ENCODE measurements around the gene DHDH. TPM values are rescaled to one million over a fixed set of nuclear protein-coding genes. Genes with fewer than 3 reads are reported as not detected.
A peak's percentile ranks its signal among the peaks of the same experiment; 100 is the strongest.

The DHDH gene
- total RNA-seq, 2 experiments from 2014 or later: 0.96 to 1.1 TPM

DNA sequence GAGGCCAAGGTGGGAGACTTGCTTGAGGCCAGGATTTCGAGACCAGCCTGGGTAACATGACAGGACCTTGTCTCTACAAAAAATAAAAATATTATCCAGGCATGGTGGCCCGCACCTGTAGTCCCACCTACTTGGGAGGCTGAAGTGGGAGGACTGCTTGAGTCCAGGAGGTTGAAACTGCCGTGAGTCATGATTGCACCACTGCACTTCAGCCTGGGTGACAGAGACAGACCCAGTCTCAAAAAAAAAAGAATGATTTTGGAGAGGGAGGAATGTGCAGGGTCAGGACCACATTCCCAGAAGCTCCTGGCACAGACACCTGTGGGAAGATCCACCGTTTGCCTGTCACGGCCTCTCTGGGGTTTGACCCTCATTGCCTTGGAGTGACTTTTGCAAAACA lies 11.9 kb downstream of the DHDH start:
- Mint-ChIP-seq H3K4me1 (no peaks in the 10 kb centered on the region), H3K27ac (no peak overlapping the region), H3K9me3 (ENCODE audit: low read depth) (peaks cover 3% of the 10 kb centered on the region), H3K27me3 (no peaks in the 10 kb centered on the region), H3K4me3 (no peak overlapping the region), H3K36me3 (peaks cover 4% of the 10 kb centered on the region)
- DNase-seq: no peak
- CTCF ChIA-PET: interaction anchor here (0.8 kb wide), 1 partner anchor 75 kb away, joined by 3 read pairs; a partner anchor contains a TSS
- ATAC-seq: no peak

DNA sequence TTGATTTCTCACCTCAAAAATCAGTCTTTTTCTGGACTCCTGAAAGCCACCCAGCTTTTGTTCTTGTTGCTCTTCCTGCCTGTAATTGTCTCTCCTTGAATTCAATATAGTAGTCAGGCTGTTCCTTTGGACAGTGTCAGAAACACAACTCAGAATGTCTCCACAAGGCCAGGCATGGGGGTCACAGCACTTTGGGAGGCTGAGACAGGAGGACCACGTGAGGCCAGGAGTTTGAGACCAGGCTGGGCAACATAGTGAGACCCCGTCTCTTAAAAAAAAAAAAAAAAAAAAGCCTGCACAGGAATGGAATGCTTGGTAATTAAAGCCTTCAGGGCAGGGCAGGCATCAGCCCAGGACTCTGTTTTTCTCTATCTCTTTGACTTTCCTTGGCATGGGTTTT lies 12.3 kb downstream of the DHDH start:
- Mint-ChIP-seq H3K27ac (no peak overlapping the region), H3K4me3 (no peak overlapping the region), H3K9me3 (ENCODE audit: low read depth) (peaks cover 3% of the 10 kb centered on the region), H3K27me3 (no peaks in the 10 kb centered on the region), H3K4me1 (no peaks in the 10 kb centered on the region), H3K36me3 (peaks cover 4% of the 10 kb centered on the region)
- CTCF ChIA-PET: interaction anchor here (1.0 kb wide), 1 partner anchor 25 kb away, joined by 3 read pairs; no protein-coding TSS in a partner anchor
- DNase-seq (no peak), ATAC-seq (no peak)

DNA sequence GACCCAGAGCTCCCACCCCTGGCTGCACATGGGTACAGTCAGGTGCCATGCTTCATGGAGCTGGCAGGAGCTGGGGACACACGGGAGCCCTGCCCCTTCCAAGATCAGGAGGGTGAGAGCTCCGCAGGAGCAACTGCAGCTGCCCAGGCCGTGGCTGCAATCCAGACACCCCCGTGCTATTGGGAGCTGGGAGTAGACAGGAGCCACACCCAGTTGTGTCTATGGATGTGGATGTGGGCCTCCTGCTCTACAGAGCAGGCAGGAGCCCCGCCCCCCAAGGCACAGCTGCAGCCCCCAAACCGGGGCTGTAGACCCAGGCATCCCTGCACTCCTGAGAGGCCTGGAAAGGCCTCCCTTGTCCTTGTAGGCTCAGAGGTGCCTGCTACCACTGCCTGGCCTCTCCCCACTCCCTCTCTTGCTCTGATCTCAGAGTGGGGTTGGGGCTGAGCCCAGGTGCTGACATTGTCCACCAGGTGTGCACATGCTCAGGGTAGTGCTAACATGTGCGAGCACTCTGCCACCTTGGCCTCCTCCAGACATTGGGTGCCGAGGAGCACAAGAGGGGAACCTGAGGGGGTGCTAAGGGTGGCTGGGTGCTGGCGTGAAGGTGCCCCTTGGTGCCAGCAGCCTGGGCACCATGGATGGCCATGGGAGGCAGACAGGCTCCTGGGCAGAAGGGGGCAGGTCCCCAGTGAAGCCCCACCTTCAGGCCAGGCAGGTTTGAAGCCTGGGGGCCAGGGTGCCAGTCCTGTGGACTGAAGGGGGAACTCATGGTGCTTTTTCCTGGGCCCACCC lies 13.2 kb downstream of the DHDH start:
- Mint-ChIP-seq H3K4me1 (no peaks in the 10 kb centered on the region), H3K36me3 (peaks cover 1% of the 10 kb centered on the region), H3K27ac (no peak overlapping the region), H3K9me3 (ENCODE audit: low read depth) (peaks cover 3% of the 10 kb centered on the region), H3K27me3 (no peaks in the 10 kb centered on the region), H3K4me3 (no peak overlapping the region)
- CTCF ChIA-PET: interaction anchor here (1.0 kb wide), 1 partner anchor 24 kb away, joined by 3 read pairs; no protein-coding TSS in a partner anchor
- no peak for ATAC-seq
- DNase-seq: no peak

DNA sequence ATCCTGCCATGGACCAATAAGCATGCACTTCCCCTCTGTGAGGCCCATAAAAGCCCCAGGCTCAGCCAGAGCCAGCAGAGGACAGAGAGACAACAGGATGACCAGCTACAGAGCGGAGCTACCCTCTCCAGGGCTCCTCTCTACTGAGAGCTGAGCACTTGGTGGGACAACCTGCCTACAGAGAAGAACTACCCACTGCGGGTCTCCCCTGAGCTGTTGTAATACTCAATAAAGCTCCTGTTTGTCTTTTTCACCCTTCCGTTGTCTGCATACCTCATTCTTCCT lies 13.7 kb downstream of the DHDH start:
- no peak for DNase-seq
- Mint-ChIP-seq H3K9me3 (ENCODE audit: low read depth) (peaks cover 3% of the 10 kb centered on the region), H3K27me3 (no peaks in the 10 kb centered on the region), H3K4me3 (no peak overlapping the region), H3K36me3 (peaks cover 1% of the 10 kb centered on the region), H3K27ac (no peak overlapping the region), H3K4me1 (no peaks in the 10 kb centered on the region)
- CTCF ChIA-PET: no interaction called here
- no peak for ATAC-seq

DNA sequence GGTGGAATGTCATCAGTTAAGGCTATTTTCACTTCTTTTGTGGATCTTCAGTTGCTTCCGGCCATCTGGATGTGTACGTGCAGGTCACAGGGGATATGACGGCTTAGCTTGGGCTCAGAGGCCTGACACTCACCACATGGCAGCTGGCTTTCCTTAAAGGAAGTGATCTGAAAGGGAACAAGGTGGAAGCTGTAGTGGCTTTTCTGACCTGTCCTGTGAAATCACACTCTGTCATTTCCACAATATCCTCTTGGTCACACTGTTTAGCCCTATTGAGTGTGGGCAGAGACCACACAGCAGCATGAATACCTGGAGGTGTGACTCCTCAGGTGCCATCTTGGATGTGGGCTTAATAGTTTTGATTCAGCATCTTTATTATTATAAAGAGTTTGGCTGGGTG lies 16.7 kb downstream of the DHDH start:
- H3K27ac Mint-ChIP-seq: no peak overlapping the region
- ATAC-seq: no peak
- CTCF ChIA-PET: interaction anchor here (1.0 kb wide), 1 partner anchor 44 kb away, joined by 3 read pairs; the partner anchor contains the start of gene RUVBL2

DNA sequence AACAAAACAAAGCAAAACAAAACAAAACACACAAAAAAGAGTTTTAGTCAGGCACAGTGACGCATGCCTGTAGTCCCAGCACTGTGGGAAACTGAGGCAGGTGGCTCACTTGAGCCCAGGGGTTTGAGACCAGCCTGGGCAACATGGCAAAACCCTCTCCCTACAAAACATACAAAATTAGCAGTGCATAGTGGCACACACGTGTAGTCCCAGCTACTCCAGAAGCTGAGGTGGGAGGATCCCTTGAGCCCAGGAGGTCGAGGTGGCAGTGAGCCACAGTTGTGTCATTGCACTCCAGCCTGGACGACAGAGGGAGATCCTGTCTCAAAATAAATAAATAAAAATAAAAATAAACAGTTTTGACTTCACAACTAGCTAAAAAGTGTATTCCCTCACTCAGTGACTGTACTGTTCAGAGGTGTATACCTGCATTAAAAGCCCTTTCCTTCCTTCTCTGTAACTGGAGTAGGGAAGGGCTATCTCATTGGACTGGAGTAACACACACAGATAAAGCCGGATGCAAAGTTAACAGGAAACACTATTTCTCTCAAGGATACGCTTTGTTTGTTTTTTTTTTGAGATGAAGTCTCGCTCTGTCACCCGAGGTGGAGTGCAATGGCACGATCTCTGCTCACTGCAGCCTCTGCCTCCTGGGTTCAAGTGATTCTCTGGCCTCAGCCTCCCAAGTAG lies 17.5 kb downstream of the DHDH start:
- Mint-ChIP-seq H3K9me3 (ENCODE audit: low read depth) (peaks cover 3% of the 10 kb centered on the region), H3K27ac (no peak overlapping the region), H3K36me3 (peaks cover 10% of the 10 kb centered on the region), H3K4me1 (peaks cover 15% of the 10 kb centered on the region), H3K4me3 (no peak overlapping the region), H3K27me3 (no peaks in the 10 kb centered on the region)
- CTCF ChIA-PET: interaction anchor here (0.8 to 1.1 kb wide), 3 partner anchors 19 to 156 kb away, joined by 3 to 5 read pairs (median 3); partner anchors contain the start of gene RUVBL2
- no peak for ATAC-seq
- DNase-seq: no peak

More for the DNA sequence above, 16.7 kb downstream of the DHDH start:
- Mint-ChIP-seq H3K36me3 (peaks cover 2% of the 10 kb centered on the region), H3K4me3 (no peak overlapping the region), H3K4me1 (peaks cover 7% of the 10 kb centered on the region), H3K27me3 (no peaks in the 10 kb centered on the region), H3K9me3 (ENCODE audit: low read depth) (peaks cover 3% of the 10 kb centered on the region)
- no peak for DNase-seq

DNA sequence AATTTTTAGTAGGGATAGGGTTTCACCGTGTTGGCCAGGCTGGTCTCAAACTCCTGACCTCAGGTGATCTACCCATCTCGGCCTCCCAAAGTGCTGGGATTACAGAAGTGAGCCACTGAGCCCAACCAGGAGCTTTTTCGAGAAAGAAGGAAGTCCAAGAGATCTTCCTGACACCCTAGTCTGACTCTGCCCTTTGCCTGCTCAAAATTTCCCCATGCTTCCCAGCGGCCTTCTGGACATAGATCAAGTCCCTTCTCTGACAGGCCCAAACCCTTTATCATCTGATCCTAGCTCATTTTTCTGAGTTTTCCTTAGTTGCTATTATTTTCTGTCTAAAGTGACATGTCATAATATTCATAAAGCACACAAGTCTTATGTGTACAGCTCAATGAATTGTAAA lies 19.6 kb downstream of the DHDH start:
- no peak overlapping the region for H3K27ac Mint-ChIP-seq
- peaks cover 33% of the 10 kb centered on the region for H3K4me1 Mint-ChIP-seq
- H3K27me3 Mint-ChIP-seq: no peaks in the 10 kb centered on the region
- peaks cover 29% of the 10 kb centered on the region for H3K36me3 Mint-ChIP-seq
- peaks cover 3% of the 10 kb centered on the region for H3K9me3 Mint-ChIP-seq (ENCODE audit: low read depth)
- DNase-seq: no peak
- H3K4me3 Mint-ChIP-seq: no peak overlapping the region
- CTCF ChIA-PET: interaction anchor here (0.8 to 2.3 kb wide), 5 partner anchors 17 to 158 kb away, joined by 3 to 12 read pairs (median 4); partner anchors contain the start of genes NUCB1 and PPP1R15A
- ATAC-seq: no peak

DNA sequence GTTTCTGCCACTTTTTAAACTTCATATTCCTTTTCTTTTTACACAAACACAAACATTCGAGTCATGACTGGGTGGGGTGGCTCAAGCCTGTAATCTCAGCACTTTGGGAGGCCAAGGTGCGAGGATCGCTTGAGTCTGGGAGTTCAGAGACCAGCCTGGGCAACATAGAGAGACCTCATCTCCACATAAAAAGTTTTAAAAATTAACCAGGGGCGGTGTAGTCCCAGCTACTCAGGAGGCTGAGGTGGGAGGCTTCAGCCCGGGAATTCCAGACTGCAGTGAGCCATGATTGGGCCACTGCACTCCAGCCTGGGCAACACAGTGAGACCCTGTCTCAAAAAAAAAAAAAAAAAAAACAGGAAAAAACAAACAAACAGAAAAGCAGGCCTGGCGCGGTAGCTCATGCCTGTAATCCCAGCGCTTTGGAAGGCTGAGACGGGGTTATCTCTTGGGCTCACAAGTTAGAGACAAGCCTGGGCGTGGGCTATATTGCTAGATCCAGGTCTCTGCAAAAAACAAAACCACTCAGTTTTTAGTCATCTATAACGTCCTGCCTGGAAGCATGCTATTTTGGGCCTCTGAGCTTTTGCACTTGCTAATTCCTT lies 20.6 kb downstream of the DHDH start:
- DNase-seq: no peak
- Mint-ChIP-seq H3K9me3 (ENCODE audit: low read depth) (no peaks in the 10 kb centered on the region), H3K36me3 (peaks cover 34% of the 10 kb centered on the region), H3K4me1 (peaks cover 40% of the 10 kb centered on the region), H3K27me3 (no peaks in the 10 kb centered on the region), H3K27ac (peak overlapping the region; percentile 84), H3K4me3 (peak overlapping the region; percentile 80)
- CTCF ChIA-PET: interaction anchor here (0.8 to 2.3 kb wide), 9 partner anchors 13 to 160 kb away, joined by 3 to 13 read pairs (median 4); partner anchors contain the start of genes GYS1, LIN7B, PPP1R15A and RUVBL2
- ATAC-seq: no peak

DNA sequence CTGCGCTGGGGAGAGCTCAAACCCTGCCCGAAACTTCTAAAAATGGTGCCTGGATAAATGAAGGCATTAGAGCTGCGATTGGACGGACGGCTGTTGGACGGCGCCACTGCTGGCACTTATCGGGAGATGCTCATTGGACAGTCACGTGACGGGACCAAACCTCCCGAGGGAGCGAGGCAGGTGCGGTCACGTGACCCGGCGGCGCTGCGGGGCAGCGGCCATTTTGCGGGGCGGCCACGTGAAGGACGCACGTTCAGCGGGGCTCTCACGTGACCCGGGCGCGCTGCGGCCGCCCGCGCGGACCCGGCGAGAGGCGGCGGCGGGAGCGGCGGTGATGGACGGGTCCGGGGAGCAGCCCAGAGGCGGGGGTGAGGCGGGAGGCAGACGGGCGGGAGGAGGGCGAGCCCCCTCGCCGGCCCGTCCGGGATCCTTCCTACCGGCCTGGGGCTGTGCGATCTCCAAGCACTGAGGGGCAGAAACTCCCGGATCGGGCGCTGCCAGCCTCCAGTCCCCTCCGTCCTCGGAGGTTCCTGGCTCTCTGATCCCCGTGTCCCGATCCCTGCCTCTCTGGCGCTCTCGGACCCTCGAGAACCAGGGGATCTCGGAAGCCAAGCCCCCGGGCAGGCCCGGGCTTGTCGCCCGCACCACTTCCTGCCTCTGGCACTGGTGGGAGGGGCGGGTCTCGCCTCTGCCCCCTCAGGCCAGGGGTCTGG lies 21.3 kb downstream of the DHDH start, which contains the start of gene BAX:
Gene BAX (plus strand): TSS at position 281 of the 713 bp plus-strand sequence. CDS start 54 bp downstream, at position 335.
- H3K36me3 Mint-ChIP-seq: peaks cover 37% of the 10 kb centered on the region
- peak within 1 kb of the TSS; percentile 84 for H3K27ac Mint-ChIP-seq
- CTCF ChIA-PET: interaction anchor here (0.6 to 2.3 kb wide), 9 partner anchors 13 to 500 kb away, joined by 3 to 13 read pairs (median 4); partner anchors contain the start of genes GYS1, LIN7B and RUVBL2
- no peaks in the 10 kb centered on the region for H3K9me3 Mint-ChIP-seq (ENCODE audit: low read depth)
- DNase-seq: peak; percentile 98
- ATAC-seq: peak; percentile 87
- H3K4me1 Mint-ChIP-seq: peaks cover 45% of the 10 kb centered on the region
- peak within 1 kb of the TSS; percentile 80 for H3K4me3 Mint-ChIP-seq
- no peaks in the 10 kb centered on the region for H3K27me3 Mint-ChIP-seq

DNA sequence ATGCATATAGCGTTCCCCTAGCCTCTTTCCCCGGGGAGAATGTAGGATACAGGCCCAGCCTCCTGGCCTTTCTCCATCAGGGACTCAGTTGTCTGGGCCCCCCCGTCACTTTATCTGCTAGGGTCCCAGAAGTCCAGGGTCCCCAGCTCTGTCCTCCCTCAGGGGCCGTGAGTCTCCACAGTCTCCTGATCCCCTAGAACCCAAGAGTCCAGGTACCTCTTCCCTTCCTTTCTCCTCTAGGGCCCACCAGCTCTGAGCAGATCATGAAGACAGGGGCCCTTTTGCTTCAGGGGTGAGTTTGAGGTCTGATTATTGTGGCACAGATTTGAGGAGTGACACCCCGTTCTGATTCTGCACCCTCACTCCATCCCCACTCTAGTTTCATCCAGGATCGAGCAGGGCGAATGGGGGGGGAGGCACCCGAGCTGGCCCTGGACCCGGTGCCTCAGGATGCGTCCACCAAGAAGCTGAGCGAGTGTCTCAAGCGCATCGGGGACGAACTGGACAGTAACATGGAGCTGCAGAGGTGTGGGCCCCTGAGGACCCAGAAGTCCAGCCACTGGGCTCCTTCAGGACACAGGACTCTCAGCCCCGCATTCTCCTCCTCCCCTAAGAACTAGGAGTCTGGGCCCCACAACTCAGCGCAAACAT lies 21.9 kb downstream of the DHDH start:
- DNase-seq: no peak
- CTCF ChIA-PET: interaction anchor here (0.6 to 2.3 kb wide), 4 partner anchors 12 to 500 kb away, joined by 3 to 13 read pairs (median 6); partner anchors contain the start of genes GYS1 and RUVBL2
- H3K4me1 Mint-ChIP-seq: peaks cover 48% of the 10 kb centered on the region
- H3K36me3 Mint-ChIP-seq: peaks cover 37% of the 10 kb centered on the region
- no peaks in the 10 kb centered on the region for H3K9me3 Mint-ChIP-seq (ENCODE audit: low read depth)
- ATAC-seq: no peak
- H3K27me3 Mint-ChIP-seq: no peaks in the 10 kb centered on the region
- H3K4me3 Mint-ChIP-seq: peak overlapping the region; percentile 80
- peak overlapping the region; percentile 84 for H3K27ac Mint-ChIP-seq

DNA sequence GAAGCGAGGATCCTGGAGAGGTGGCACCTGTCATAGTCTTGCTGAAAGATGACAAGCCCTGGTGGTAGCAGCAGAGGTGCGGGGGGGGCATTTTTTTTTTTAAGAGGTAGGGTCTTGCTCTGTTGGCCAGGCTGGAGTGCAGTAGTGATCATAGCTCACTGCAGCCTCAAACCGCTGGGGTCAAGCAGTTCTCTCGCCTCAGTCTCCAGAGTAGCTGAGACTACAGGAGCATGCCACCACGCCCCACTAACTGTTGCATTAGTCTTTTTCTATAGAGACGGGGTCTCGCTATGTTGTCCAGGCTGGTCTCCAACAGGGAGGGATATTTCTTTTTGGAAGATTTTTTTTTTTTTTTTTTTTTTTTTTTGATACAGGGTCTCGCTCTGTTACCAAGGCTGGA lies 24.5 kb downstream of the DHDH start:
- Mint-ChIP-seq H3K27me3 (no peaks in the 10 kb centered on the region), H3K36me3 (peaks cover 45% of the 10 kb centered on the region), H3K4me1 (peaks cover 69% of the 10 kb centered on the region), H3K27ac (no peak overlapping the region), H3K4me3 (no peak overlapping the region), H3K9me3 (ENCODE audit: low read depth) (no peaks in the 10 kb centered on the region)
- DNase-seq (no peak), ATAC-seq (no peak)
- CTCF ChIA-PET: interaction anchor here (1.2 to 1.4 kb wide), 2 partner anchors 12 to 170 kb away, joined by 3 read pairs; no protein-coding TSS in a partner anchor
